Measurements from ENCODE around the gene NFX1.

Gene NFX1

GRCh38 chr9:33415501-33416038 is 125.3 kb downstream of the NFX1 start:
- no peak overlapping the region for H3K4me3 ChIP-seq (ENCODE audit: low read depth, low read length)

- no peak overlapping the region for H3K4me3 ChIP-seq (ENCODE audit: low read depth, low read length)
Measured at GRCh38 chr9:33416996-33417395, 126.7 kb downstream of the NFX1 start.

- H3K4me3 ChIP-seq (ENCODE audit: low read depth, low read length): no peak overlapping the region
Measured at GRCh38 chr9:33418090-33418489, 127.8 kb downstream of the NFX1 start.

GRCh38 chr9:33419708-33420303 is 129.5 kb downstream of the NFX1 start:
- H3K4me3 ChIP-seq (ENCODE audit: low read depth, low read length): no peak overlapping the region

Measured in iPS-11a (cell line).